Astrocyte (in vitro differentiated cells and primary cell): Measurements from ENCODE around the gene PRSS21. TPM values are rescaled to one million over a fixed set of nuclear protein-coding genes. Genes with fewer than 3 reads are reported as not detected.

ENCODE experiments used
- DNase-seq: peaks from one replicate; pipeline ENCODE4 v3.0.0-alpha.2; 2010; ENCODE audit warnings: low read depth
- FAIRE-seq: peaks from 2 replicates; lab custom pipeline; 2011; peaks lifted over from hg19 to GRCh38; lab: Jason Lieb, UNC
- H2AFZ ChIP-seq: 2 replicates; pipeline ENCODE4 v1.6.0; 2012; ENCODE audit warnings: low read depth, low read length, inconsistent platforms
- H3K27ac ChIP-seq: 2 replicates; pipeline ENCODE4 v1.5.1; 2011; ENCODE audit warnings: low read depth, low read length, inconsistent platforms
- H3K27me3 ChIP-seq: 2 replicates; pipeline ENCODE4 v1.6.0; 2011; ENCODE audit warnings: low read length, inconsistent platforms; ENCODE audit not compliant: insufficient read depth
- H3K36me3 ChIP-seq: 2 replicates; pipeline ENCODE4 v1.5.1; 2011; ENCODE audit warnings: low read length, inconsistent platforms; ENCODE audit not compliant: insufficient read depth
- H3K4me1 ChIP-seq: 2 replicates; pipeline ENCODE4 v1.5.1; 2011; ENCODE audit warnings: low read length, inconsistent platforms; ENCODE audit not compliant: insufficient read depth
- H3K4me2 ChIP-seq: 2 replicates; pipeline ENCODE4 v1.6.0; 2012; ENCODE audit warnings: low read length, inconsistent platforms
- H3K4me3 ChIP-seq: 2 replicates; pipeline ENCODE4 v1.5.1; 2011; ENCODE audit warnings: low read depth, mild to moderate bottlenecking, low read length, inconsistent platforms; ENCODE audit not compliant: insufficient read depth
- H3K79me2 ChIP-seq: 2 replicates; pipeline ENCODE4 v1.6.0; 2012; ENCODE audit warnings: mild to moderate bottlenecking, low read length, inconsistent platforms; ENCODE audit not compliant: insufficient read depth
- H3K9ac ChIP-seq: 2 replicates; pipeline ENCODE4 v1.6.0; 2012; ENCODE audit warnings: mild to moderate bottlenecking, low read length, inconsistent platforms
- H3K9me3 ChIP-seq: 2 replicates; pipeline ENCODE4 v1.5.1; 2012; ENCODE audit warnings: low read depth, mild to moderate bottlenecking, low read length, inconsistent platforms; ENCODE audit not compliant: insufficient read depth
- H4K20me1 ChIP-seq: 2 replicates; pipeline ENCODE4 v1.6.0; 2012; ENCODE audit warnings: low read length, inconsistent platforms; ENCODE audit not compliant: insufficient read depth
- H3K27ac Mint-ChIP-seq: one replicate; pipeline ENCODE4 v1.8.0; 2021; ENCODE audit warnings: mild to moderate bottlenecking, mixed read lengths; ENCODE audit not compliant: unreplicated experiment
- H3K27me3 Mint-ChIP-seq: one replicate; pipeline ENCODE4 v1.8.0; 2021; ENCODE audit warnings: low read depth, mixed read lengths; ENCODE audit not compliant: unreplicated experiment
- H3K36me3 Mint-ChIP-seq: one replicate; pipeline ENCODE4 v1.8.0; 2021; ENCODE audit warnings: low read depth, mixed read lengths; ENCODE audit not compliant: unreplicated experiment
- H3K4me1 Mint-ChIP-seq: one replicate; pipeline ENCODE4 v1.8.0; 2021; ENCODE audit warnings: low read depth, mixed read lengths; ENCODE audit not compliant: unreplicated experiment
- H3K4me3 Mint-ChIP-seq: one replicate; pipeline ENCODE4 v1.8.0; 2021; ENCODE audit warnings: mild to moderate bottlenecking, moderate library complexity, mixed read lengths; ENCODE audit not compliant: unreplicated experiment
- H3K9me3 Mint-ChIP-seq: one replicate; pipeline ENCODE4 v1.8.0; 2021; ENCODE audit warnings: mild to moderate bottlenecking, mixed read lengths; ENCODE audit not compliant: unreplicated experiment
- CTCF ChIP-seq: IDR thresholded peaks from 2 replicates; pipeline ENCODE4 v1.5.1; 2011; ENCODE audit warnings: low read depth, mild to moderate bottlenecking, inconsistent platforms, low read length, moderate library complexity; ENCODE audit not compliant: insufficient read depth
- EZH2 ChIP-seq: IDR thresholded peaks from 2 replicates; pipeline ENCODE4 v1.6.1; 2012; ENCODE audit warnings: mild to moderate bottlenecking, low read length, inconsistent platforms; ENCODE audit not compliant: insufficient read depth
- total RNA-seq: library from RNA; stranded (reverse); gene quantifications from 2 replicates; pipeline ENCODE4 v1.2.1, GENCODE V29; 2021

PRSS21 gene
- total RNA-seq, 1 donor from 2014 or later, result not detected

DNA sequence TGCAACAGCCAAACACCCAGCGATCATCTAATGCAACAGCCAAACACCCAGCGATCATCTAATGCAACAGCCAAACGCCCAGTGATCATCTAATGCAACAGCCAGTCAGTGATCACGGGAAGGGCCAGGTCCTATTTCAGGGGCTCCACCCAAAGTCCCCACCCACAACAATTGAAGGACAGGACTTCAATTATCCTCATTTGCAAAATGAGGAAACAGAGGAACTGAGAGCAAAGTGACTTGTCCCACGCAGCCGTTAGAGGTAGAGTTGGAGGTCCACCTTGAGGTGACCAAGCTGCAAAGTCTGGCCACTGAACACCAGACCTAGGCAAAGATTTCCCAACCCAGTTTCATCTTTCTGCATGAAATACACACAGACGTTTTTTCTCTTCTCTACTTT lies 16.7 kb downstream of the PRSS21 start:
- Histone ChIP-seq H3K4me2 (no peak overlapping the region), H2AFZ (no peak overlapping the region), H3K9ac (no peak overlapping the region), H3K4me1 (peaks cover 31% of the 10 kb centered on the region), H3K79me2 (no peaks in the 10 kb centered on the region), H3K36me3 (no peaks in the 10 kb centered on the region), H4K20me1 (no peaks in the 10 kb centered on the region), H3K27ac (no peak overlapping the region), H3K4me3 (no peak overlapping the region), H3K27me3 (peaks cover 3% of the 10 kb centered on the region), H3K9me3 (no peaks in the 10 kb centered on the region)
- H3K27me3 Mint-ChIP-seq, result no peaks in the 10 kb centered on the region
- peaks cover 29% of the 10 kb centered on the region for H3K4me1 Mint-ChIP-seq
- TF ChIP-seq EZH2 (no peak), CTCF (no peak)
- DNase-seq (no peak), FAIRE-seq (no peak)
- H3K4me3 Mint-ChIP-seq, result no peak overlapping the region
- no peaks in the 10 kb centered on the region for H3K36me3 Mint-ChIP-seq
- no peaks in the 10 kb centered on the region for H3K9me3 Mint-ChIP-seq
- H3K27ac Mint-ChIP-seq, result no peak overlapping the region

- Mint-ChIP-seq H3K4me1 (peaks cover 36% of the 10 kb centered on the region), H3K36me3 (no peaks in the 10 kb centered on the region), H3K9me3 (no peaks in the 10 kb centered on the region), H3K27me3 (no peaks in the 10 kb centered on the region), H3K27ac (no peak overlapping the region), H3K4me3 (no peak overlapping the region)
- Histone ChIP-seq H3K4me3 (no peak overlapping the region), H3K27ac (peak overlapping the region; percentile 76), H3K4me2 (peak overlapping the region; percentile 78), H3K27me3 (peaks cover 3% of the 10 kb centered on the region), H2AFZ (no peak overlapping the region), H4K20me1 (no peaks in the 10 kb centered on the region), H3K9me3 (no peaks in the 10 kb centered on the region), H3K79me2 (no peaks in the 10 kb centered on the region), H3K9ac (no peak overlapping the region), H3K4me1 (peaks cover 37% of the 10 kb centered on the region), H3K36me3 (no peaks in the 10 kb centered on the region)
- DNase-seq (no peak), FAIRE-seq (no peak)
- TF ChIP-seq CTCF (no peak), EZH2 (no peak)
These were observed 17.9 kb downstream of the PRSS21 start for GRCh38 chr16:2834968-2835367.

DNA sequence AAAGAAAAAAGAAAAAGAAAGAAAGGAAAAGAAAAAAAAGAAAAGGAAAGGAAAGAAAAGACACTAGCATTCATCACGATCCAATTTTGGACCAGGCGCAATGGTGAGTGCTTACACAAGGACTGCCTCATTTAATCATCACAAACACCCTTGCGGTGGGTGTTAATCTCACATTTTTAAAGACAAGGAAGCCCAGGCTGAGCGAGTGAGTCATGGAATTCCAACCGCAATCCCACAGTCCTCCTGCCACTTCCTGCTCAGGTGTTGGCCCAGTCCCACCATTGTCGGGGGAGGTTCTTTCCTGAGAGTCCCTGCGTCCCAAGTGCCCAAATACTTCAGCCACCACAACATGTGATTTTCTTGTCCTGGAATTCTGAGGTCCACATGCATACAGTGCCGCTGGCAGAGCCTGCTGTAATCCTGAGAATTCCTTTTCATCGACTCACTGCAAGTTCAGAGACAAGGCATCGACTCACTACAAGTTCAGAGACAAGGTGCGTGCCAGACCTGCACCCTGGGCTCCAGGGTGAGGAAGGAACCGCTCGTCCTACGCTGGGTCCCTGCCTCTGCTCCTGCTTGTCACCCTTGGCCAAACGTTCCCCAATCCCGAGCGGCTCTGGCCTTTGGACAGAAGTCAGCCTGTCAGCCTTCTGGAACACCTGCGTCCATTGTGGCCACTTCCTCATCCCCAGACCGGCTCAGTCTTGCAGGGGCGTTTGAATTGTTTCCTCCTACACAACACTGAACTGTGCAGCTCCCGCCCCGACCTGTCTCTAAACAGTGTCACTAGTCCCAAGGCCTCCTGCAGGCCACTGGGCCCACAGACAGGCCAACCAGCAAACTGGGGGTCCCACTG lies 18.8 kb downstream of the PRSS21 start:
- Histone ChIP-seq H3K27ac (peak overlapping the region; percentile 78), H3K4me2 (peak overlapping the region; percentile 78), H4K20me1 (no peaks in the 10 kb centered on the region), H3K36me3 (no peaks in the 10 kb centered on the region), H3K9me3 (no peaks in the 10 kb centered on the region), H2AFZ (no peak overlapping the region), H3K4me3 (no peak overlapping the region), H3K79me2 (no peaks in the 10 kb centered on the region), H3K4me1 (peaks cover 33% of the 10 kb centered on the region), H3K9ac (peak overlapping the region; percentile 59), H3K27me3 (peaks cover 3% of the 10 kb centered on the region)
- Mint-ChIP-seq H3K36me3 (no peaks in the 10 kb centered on the region), H3K4me1 (peaks cover 36% of the 10 kb centered on the region), H3K4me3 (peak overlapping the region; percentile 21), H3K27ac (peak overlapping the region; percentile 37), H3K27me3 (no peaks in the 10 kb centered on the region), H3K9me3 (no peaks in the 10 kb centered on the region)
- FAIRE-seq, result peak; percentile 100
- DNase-seq, result peak; percentile 100
- TF ChIP-seq CTCF (no peak), EZH2 (no peak)
